GM18505 (cell line): ENCODE data around the gene PDGFA.

ENCODE experiments used
- ATAC-seq: cut with Tn5 transposase; IDR thresholded peaks from one replicate; pipeline ENCODE4 v1.9.1; 2021; ENCODE audit not compliant: unreplicated experiment
- POLR2A ChIP-seq: IDR thresholded peaks from 4 replicates; pipeline ENCODE4 v1.6.1; 2011; ENCODE audit warnings: borderline replicate concordance; ENCODE audit not compliant: insufficient read depth, insufficient read length; ENCODE audit errors: extremely low read depth

Gene PDGFA

GRCh38 chr7:495761-496321, 23.8 kb downstream of the PDGFA start:
- no peak for ATAC-seq
- no peak for TF ChIP-seq POLR2A

GRCh38 chr7:495326-495725, 24.3 kb downstream of the PDGFA start:
- no peak for TF ChIP-seq POLR2A
- no peak for ATAC-seq

- TF ChIP-seq POLR2A: no peak
- no peak for ATAC-seq
Observed at GRCh38 chr7:494906-495305, 24.7 kb downstream of the PDGFA start.

GRCh38 chr7:494259-494687, 25.4 kb downstream of the PDGFA start:
- no peak for ATAC-seq
- no peak for TF ChIP-seq POLR2A

GRCh38 chr7:493661-494251, 25.9 kb downstream of the PDGFA start:
- no peak for ATAC-seq
- TF ChIP-seq POLR2A: no peak

- no peak for ATAC-seq
- TF ChIP-seq POLR2A: no peak
Observed at GRCh38 chr7:492714-493065, 27.0 kb downstream of the PDGFA start.

- no peak for ATAC-seq
- TF ChIP-seq POLR2A: no peak
Observed at GRCh38 chr7:491958-492713, 27.5 kb downstream of the PDGFA start.

GRCh38 chr7:491292-491957, 28.2 kb downstream of the PDGFA start:
- ATAC-seq: no peak
- no peak for TF ChIP-seq POLR2A

- no peak for ATAC-seq
Observed at GRCh38 chr7:490461-491291, 29.0 kb downstream of the PDGFA start.

GRCh38 chr7:489876-490275, 29.8 kb downstream of the PDGFA start:
- ATAC-seq: no peak
- no peak for TF ChIP-seq POLR2A

More at GRCh38 chr7:490461-491291, 29.0 kb downstream of the PDGFA start:
- no peak for TF ChIP-seq POLR2A

GRCh38 chr7:486216-486743, 33.4 kb downstream of the PDGFA start:
- ATAC-seq: no peak
- TF ChIP-seq POLR2A: no peak

- no peak for ATAC-seq
- TF ChIP-seq POLR2A: no peak
Observed at GRCh38 chr7:485188-486081, 34.2 kb downstream of the PDGFA start.

GRCh38 chr7:484356-485101, 35.1 kb downstream of the PDGFA start:
- TF ChIP-seq POLR2A: no peak
- ATAC-seq: no peak
